HEK293 (cell line): ENCODE results near the gene PIP5KL1.
A peak's percentile ranks its signal among the peaks of the same experiment; 100 is the strongest.

Experiments
- CTCF ChIA-PET: fragments of 350-600 bp; formaldehyde crosslinking; extraction: SDS; loops from one replicate; lab custom pipeline; 2021; ENCODE audit warnings: antibody characterized with exemption; lab: Yijun Ruan, JAX
- POLR2A ChIA-PET: fragments of 300-600 bp; formaldehyde crosslinking; extraction: SDS; loops from one replicate; lab custom pipeline; 2020; ENCODE audit warnings: antibody characterized with exemption, inconsistent platforms; lab: Yijun Ruan, JAX
- H3K27ac ChIP-seq: fragments of 200-500 bp; sonication (Bioruptor generic); 2 replicates; pipeline ENCODE4 v1.5.1; 2014; ENCODE audit warnings: low read depth, low read length, control low read depth, inconsistent platforms; ENCODE audit errors: extremely low read depth
- H3K36me3 ChIP-seq, 2 experiments: fragments of 200-500 bp in 1 of 2; sonication (Bioruptor generic) in 1 of 2; 1 replicate in 1 of 2; 2 replicates in 1 of 2; pipeline ENCODE4 v1.5.1; 2014 to 2017; ENCODE audit warnings: inconsistent platforms in 2 of 2, low read length in 2 of 2; ENCODE audit not compliant: control insufficient read depth in 2 of 2, insufficient read depth in 1 of 2
- H3K4me1 ChIP-seq: fragments of 200-500 bp; sonication (Bioruptor generic); 2 replicates; pipeline ENCODE4 v1.5.1; 2014; ENCODE audit warnings: mild to moderate bottlenecking, low read length, inconsistent platforms; ENCODE audit not compliant: control insufficient read depth, insufficient read depth
- H3K4me3 ChIP-seq: 2 replicates; pipeline ENCODE4 v1.5.1; 2011; ENCODE audit warnings: low read depth, mild to moderate bottlenecking, control low read depth, low read length, moderate library complexity
- H3K9me3 ChIP-seq: fragments of 200-500 bp; sonication (Bioruptor generic); 2 replicates; pipeline ENCODE4 v1.5.1; 2014; ENCODE audit warnings: low read depth, low read length, inconsistent platforms; ENCODE audit not compliant: control insufficient read depth, insufficient read depth
- KLF1 ChIP-seq: fragments of 450-650 bp; formaldehyde crosslinking; IDR thresholded peaks from 2 replicates; pipeline ENCODE4 v1.5.1; 2016; ENCODE audit warnings: missing biosample characterization, missing genetic modification characterization
- KLF8 ChIP-seq: fragments of 450-650 bp; formaldehyde crosslinking; IDR thresholded peaks from 2 replicates; pipeline ENCODE4 v1.5.1; 2016; ENCODE audit warnings: missing biosample characterization, missing genetic modification characterization
- KLF9 ChIP-seq: fragments of 450-650 bp; formaldehyde crosslinking; IDR thresholded peaks from 2 replicates; pipeline ENCODE4 v1.5.1; 2016; ENCODE audit warnings: missing biosample characterization, missing genetic modification characterization, low read depth
- SCRT2 ChIP-seq: fragments of 450-650 bp; formaldehyde crosslinking; IDR thresholded peaks from 2 replicates; pipeline ENCODE4 v1.5.1; 2016; ENCODE audit warnings: missing biosample characterization, missing genetic modification characterization
- ZBTB10 ChIP-seq: fragments of 450-650 bp; formaldehyde crosslinking; IDR thresholded peaks from 2 replicates; pipeline ENCODE4 v1.5.1; 2016; ENCODE audit warnings: missing biosample characterization, missing genetic modification characterization
- ZNF2 ChIP-seq: fragments of 450-650 bp; formaldehyde crosslinking; IDR thresholded peaks from 2 replicates; pipeline ENCODE4 v1.5.1; 2016; ENCODE audit warnings: missing biosample characterization, missing genetic modification characterization
- ZNF221 ChIP-seq: fragments of 450-650 bp; formaldehyde crosslinking; IDR thresholded peaks from 2 replicates; pipeline ENCODE4 v1.5.1; 2017; ENCODE audit warnings: missing biosample characterization, missing genetic modification characterization, borderline replicate concordance
- ZNF239 ChIP-seq: fragments of 450-650 bp; formaldehyde crosslinking; IDR thresholded peaks from 2 replicates; pipeline ENCODE4 v1.5.1; 2016; ENCODE audit warnings: missing biosample characterization, missing genetic modification characterization
- ZNF24 ChIP-seq: fragments of 450-650 bp; formaldehyde crosslinking; IDR thresholded peaks from 2 replicates; pipeline ENCODE4 v1.5.1; 2016; ENCODE audit warnings: missing biosample characterization, missing genetic modification characterization
- ZNF335 ChIP-seq: fragments of 450-650 bp; formaldehyde crosslinking; conservative IDR thresholded peaks from 2 replicates; pipeline ENCODE4 v1.5.1; 2016; ENCODE audit warnings: missing biosample characterization, missing genetic modification characterization
- ZNF394 ChIP-seq: fragments of 450-650 bp; formaldehyde crosslinking; IDR thresholded peaks from 2 replicates; pipeline ENCODE4 v1.5.1; 2016; ENCODE audit warnings: missing biosample characterization, missing genetic modification characterization, mild to moderate bottlenecking, moderate library complexity, borderline replicate concordance
- ZNF423 ChIP-seq: fragments of 450-650 bp; formaldehyde crosslinking; IDR thresholded peaks from 2 replicates; pipeline ENCODE4 v1.5.1; 2016; ENCODE audit warnings: missing biosample characterization, missing genetic modification characterization
- ZNF426 ChIP-seq: fragments of 450-650 bp; formaldehyde crosslinking; IDR thresholded peaks from 2 replicates; pipeline ENCODE4 v1.5.1; 2017; ENCODE audit warnings: missing biosample characterization, missing genetic modification characterization, mild to moderate bottlenecking, inconsistent platforms, moderate library complexity
- ZNF514 ChIP-seq: fragments of 450-650 bp; formaldehyde crosslinking; IDR thresholded peaks from 2 replicates; pipeline ENCODE4 v1.5.1; 2016; ENCODE audit warnings: missing biosample characterization, missing genetic modification characterization
- ZNF561 ChIP-seq: fragments of 450-650 bp; IDR thresholded peaks from 2 replicates; pipeline ENCODE4 v1.5.1; 2018; ENCODE audit warnings: missing biosample characterization, missing genetic modification characterization, borderline replicate concordance
- ZNF596 ChIP-seq: fragments of 450-650 bp; IDR thresholded peaks from 2 replicates; pipeline ENCODE4 v1.5.0; 2018; ENCODE audit warnings: missing biosample characterization, mild to moderate bottlenecking, missing genetic modification characterization, moderate library complexity
- ZNF600 ChIP-seq: fragments of 450-650 bp; formaldehyde crosslinking; IDR thresholded peaks from 2 replicates; pipeline ENCODE4 v1.5.1; 2016; ENCODE audit warnings: missing biosample characterization, missing genetic modification characterization
- ZNF610 ChIP-seq: fragments of 450-650 bp; formaldehyde crosslinking; IDR thresholded peaks from 2 replicates; pipeline ENCODE4 v1.5.1; 2016; ENCODE audit warnings: missing biosample characterization, missing genetic modification characterization, borderline replicate concordance
- ZNF654 ChIP-seq: fragments of 450-650 bp; formaldehyde crosslinking; IDR thresholded peaks from 2 replicates; pipeline ENCODE4 v1.5.1; 2016; ENCODE audit warnings: low read depth, missing biosample characterization, missing genetic modification characterization
- ZNF701 ChIP-seq: fragments of 450-650 bp; formaldehyde crosslinking; IDR thresholded peaks from 2 replicates; pipeline ENCODE4 v1.5.1; 2016; ENCODE audit warnings: missing biosample characterization, missing genetic modification characterization
- ZSCAN18 ChIP-seq: fragments of 450-650 bp; formaldehyde crosslinking; IDR thresholded peaks from 2 replicates; pipeline ENCODE4 v1.5.1; 2016; ENCODE audit warnings: missing biosample characterization, missing genetic modification characterization
- TF ChIP-seq, protein P1 (sequence below): fragments of 450-650 bp; formaldehyde crosslinking; IDR thresholded peaks from 2 replicates; pipeline ENCODE4 v1.5.1; 2017; ENCODE audit warnings: missing biosample characterization, missing genetic modification characterization
- TF ChIP-seq, protein P2 (sequence below): fragments of 450-650 bp; formaldehyde crosslinking; IDR thresholded peaks from 2 replicates; pipeline ENCODE4 v1.5.1; 2016; ENCODE audit warnings: missing biosample characterization, missing genetic modification characterization
- TF ChIP-seq, protein P3 (sequence below): fragments of 450-650 bp; formaldehyde crosslinking; IDR thresholded peaks from 2 replicates; pipeline ENCODE4 v1.5.1; 2016; ENCODE audit warnings: missing biosample characterization, missing genetic modification characterization, low read depth
- TF ChIP-seq, protein P4 (sequence below): fragments of 450-650 bp; formaldehyde crosslinking; IDR thresholded peaks from 2 replicates; pipeline ENCODE4 v1.5.1; 2016; ENCODE audit warnings: missing biosample characterization, missing genetic modification characterization

PIP5KL1 gene

GRCh38 chr9:127942216-127943010 lies 11.8 kb upstream of the PIP5KL1 start:
- CTCF ChIA-PET, result interaction anchor here (0.6 to 8.1 kb wide), 42 partner anchors 8 to 509 kb away, joined by 3 to 165 read pairs (median 5); partner anchors contain the start of genes EEIG1, PIP5KL1 and TOR2A
- Histone ChIP-seq H3K4me1 (peaks cover 3% of the 10 kb centered on the region; the same call in 1 of the 2 replicates), H3K9me3 (no peaks in the 10 kb centered on the region), H3K4me3 (no peak overlapping the region), H3K27ac (no peak overlapping the region), H3K36me3 (peaks cover 0 to 35% of the 10 kb centered on the region in 2 experiments; a peak in 1 of 3 replicates)
- POLR2A ChIA-PET, result interaction anchor here (0.5 to 2.8 kb wide), 5 partner anchors 9 to 186 kb away, joined by 3 to 12 read pairs (median 3); partner anchors contain the start of gene EEIG1
- TF ChIP-seq ZBTB10 (no peak), ZNF394 (tag by site-specific recombination) (no peak), ZNF335 (tag by site-specific recombination) (no peak), ZNF221 (tag by site-specific recombination) (no peak), KLF1 (tag by site-specific recombination) (no peak), SCRT2 (no peak; the same call in none of the 2 replicates), ZNF423 (tag by site-specific recombination) (no peak), ZNF239 (no peak), ZNF514 (tag by site-specific recombination) (no peak), ZNF561 (tag by site-specific recombination) (no peak), ZNF610 (tag by site-specific recombination) (no peak), ZNF2 (peak; percentile 88), ZNF701 (tag by site-specific recombination) (no peak), ZNF654 (tag by site-specific recombination) (peak; percentile 40), KLF8 (tag by site-specific recombination) (no peak; the same call in 1 of the 2 replicates), ZNF596 (no peak), ZSCAN18 (tag by site-specific recombination) (no peak), ZNF600 (tag by site-specific recombination) (0 out of 2 replicates have a peak, but pooled peaks have one; percentile 14), ZNF426 (tag by site-specific recombination) (no peak), KLF9 (tag by site-specific recombination) (no peak), ZNF24 (no peak)
- TF ChIP-seq, protein P1, sequence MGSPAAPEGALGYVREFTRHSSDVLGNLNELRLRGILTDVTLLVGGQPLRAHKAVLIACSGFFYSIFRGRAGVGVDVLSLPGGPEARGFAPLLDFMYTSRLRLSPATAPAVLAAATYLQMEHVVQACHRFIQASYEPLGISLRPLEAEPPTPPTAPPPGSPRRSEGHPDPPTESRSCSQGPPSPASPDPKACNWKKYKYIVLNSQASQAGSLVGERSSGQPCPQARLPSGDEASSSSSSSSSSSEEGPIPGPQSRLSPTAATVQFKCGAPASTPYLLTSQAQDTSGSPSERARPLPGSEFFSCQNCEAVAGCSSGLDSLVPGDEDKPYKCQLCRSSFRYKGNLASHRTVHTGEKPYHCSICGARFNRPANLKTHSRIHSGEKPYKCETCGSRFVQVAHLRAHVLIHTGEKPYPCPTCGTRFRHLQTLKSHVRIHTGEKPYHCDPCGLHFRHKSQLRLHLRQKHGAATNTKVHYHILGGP (tag by site-specific recombination), result no peak
- TF ChIP-seq, protein P2, sequence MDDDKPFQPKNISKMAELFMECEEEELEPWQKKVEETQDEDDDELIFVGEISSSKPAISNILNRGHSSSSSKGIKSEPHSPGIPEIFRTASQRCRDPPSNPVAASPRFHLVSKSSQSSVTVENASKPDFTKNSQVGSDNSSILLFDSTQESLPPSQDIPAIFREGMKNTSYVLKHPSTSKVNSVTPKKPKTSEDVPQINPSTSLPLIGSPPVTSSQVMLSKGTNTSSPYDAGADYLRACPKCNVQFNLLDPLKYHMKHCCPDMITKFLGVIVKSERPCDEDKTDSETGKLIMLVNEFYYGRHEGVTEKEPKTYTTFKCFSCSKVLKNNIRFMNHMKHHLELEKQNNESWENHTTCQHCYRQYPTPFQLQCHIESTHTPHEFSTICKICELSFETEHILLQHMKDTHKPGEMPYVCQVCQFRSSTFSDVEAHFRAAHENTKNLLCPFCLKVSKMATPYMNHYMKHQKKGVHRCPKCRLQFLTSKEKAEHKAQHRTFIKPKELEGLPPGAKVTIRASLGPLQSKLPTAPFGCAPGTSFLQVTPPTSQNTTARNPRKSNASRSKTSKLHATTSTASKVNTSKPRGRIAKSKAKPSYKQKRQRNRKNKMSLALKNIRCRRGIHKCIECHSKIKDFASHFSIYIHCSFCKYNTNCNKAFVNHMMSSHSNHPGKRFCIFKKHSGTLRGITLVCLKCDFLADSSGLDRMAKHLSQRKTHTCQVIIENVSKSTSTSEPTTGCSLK (tag by site-specific recombination), result no peak
- TF ChIP-seq, protein P3, sequence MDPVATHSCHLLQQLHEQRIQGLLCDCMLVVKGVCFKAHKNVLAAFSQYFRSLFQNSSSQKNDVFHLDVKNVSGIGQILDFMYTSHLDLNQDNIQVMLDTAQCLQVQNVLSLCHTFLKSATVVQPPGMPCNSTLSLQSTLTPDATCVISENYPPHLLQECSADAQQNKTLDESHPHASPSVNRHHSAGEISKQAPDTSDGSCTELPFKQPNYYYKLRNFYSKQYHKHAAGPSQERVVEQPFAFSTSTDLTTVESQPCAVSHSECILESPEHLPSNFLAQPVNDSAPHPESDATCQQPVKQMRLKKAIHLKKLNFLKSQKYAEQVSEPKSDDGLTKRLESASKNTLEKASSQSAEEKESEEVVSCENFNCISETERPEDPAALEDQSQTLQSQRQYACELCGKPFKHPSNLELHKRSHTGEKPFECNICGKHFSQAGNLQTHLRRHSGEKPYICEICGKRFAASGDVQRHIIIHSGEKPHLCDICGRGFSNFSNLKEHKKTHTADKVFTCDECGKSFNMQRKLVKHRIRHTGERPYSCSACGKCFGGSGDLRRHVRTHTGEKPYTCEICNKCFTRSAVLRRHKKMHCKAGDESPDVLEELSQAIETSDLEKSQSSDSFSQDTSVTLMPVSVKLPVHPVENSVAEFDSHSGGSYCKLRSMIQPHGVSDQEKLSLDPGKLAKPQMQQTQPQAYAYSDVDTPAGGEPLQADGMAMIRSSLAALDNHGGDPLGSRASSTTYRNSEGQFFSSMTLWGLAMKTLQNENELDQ (tag by site-specific recombination), result no peak
- TF ChIP-seq, protein P4, sequence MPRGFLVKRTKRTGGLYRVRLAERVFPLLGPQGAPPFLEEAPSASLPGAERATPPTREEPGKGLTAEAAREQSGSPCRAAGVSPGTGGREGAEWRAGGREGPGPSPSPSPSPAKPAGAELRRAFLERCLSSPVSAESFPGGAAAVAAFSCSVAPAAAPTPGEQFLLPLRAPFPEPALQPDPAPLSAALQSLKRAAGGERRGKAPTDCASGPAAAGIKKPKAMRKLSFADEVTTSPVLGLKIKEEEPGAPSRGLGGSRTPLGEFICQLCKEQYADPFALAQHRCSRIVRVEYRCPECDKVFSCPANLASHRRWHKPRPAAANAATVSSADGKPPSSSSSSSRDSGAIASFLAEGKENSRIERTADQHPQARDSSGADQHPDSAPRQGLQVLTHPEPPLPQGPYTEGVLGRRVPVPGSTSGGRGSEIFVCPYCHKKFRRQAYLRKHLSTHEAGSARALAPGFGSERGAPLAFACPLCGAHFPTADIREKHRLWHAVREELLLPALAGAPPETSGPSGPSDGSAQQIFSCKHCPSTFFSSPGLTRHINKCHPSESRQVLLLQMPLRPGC (tag by site-specific recombination), result no peak
